GM12874 (cell line): ENCODE measurements around the gene HSD11B1L.

Experiments
- TF ChIP-seq, protein P1 (sequence below): IDR thresholded peaks from 2 replicates; pipeline ENCODE4 v1.5.1; 2011; ENCODE audit warnings: low read depth, mild to moderate bottlenecking, control low read depth, low read length, moderate library complexity; ENCODE audit not compliant: insufficient read depth

HSD11B1L gene

DNA sequence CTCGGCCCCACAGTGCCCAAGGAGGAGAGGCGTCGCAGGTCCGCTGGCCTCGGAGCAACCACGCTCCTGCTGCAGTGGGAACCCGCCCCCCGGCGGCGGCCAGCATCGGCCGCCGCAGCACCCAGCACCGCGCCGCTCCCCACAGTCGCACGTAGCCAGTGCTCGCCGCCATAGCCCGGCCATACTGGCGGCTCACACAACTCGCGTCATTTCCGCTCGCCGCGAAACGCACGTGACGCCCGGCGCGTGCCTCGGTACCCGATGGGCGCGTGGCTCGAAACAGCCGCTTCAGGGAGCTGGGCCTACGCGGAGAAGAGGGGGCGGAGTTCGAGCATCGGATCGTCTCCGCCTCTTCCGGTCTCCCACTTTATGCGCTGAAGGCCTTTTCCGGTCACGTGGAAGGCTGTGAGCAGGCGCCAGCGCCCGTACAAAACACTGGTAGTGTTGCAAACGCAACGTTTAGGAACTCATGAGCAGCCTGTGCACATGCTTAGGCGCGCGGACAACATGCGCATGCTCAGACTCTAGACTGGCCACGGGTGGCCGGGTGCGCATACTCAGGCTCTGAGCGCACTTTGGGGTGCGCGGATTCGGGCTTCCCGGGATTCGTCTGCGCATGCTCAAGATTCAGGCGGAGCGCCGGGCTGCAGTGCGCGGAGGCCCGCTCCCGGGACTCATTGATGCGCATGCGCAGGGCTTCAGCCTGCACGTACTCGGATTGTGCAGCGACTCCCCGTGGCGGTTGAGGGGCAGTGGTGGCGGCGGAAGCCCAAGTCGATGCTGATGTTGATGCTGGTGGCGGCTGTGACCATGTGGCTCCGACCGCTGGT, 39.3 kb downstream of the HSD11B1L start, which contains the start of the genes CATSPERD and LONP1:
Gene CATSPERD, plus strand, starts transcription at position 677 of the 830 bp plus-strand sequence. Its CDS starts 101 bp downstream, at position 778.
Gene LONP1, minus strand, starts transcription at position 186 of the 830 bp plus-strand sequence. Its CDS starts 14 bp downstream, at position 172.
- TF ChIP-seq, protein P1, sequence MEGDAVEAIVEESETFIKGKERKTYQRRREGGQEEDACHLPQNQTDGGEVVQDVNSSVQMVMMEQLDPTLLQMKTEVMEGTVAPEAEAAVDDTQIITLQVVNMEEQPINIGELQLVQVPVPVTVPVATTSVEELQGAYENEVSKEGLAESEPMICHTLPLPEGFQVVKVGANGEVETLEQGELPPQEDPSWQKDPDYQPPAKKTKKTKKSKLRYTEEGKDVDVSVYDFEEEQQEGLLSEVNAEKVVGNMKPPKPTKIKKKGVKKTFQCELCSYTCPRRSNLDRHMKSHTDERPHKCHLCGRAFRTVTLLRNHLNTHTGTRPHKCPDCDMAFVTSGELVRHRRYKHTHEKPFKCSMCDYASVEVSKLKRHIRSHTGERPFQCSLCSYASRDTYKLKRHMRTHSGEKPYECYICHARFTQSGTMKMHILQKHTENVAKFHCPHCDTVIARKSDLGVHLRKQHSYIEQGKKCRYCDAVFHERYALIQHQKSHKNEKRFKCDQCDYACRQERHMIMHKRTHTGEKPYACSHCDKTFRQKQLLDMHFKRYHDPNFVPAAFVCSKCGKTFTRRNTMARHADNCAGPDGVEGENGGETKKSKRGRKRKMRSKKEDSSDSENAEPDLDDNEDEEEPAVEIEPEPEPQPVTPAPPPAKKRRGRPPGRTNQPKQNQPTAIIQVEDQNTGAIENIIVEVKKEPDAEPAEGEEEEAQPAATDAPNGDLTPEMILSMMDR = peak; percentile 99

DNA sequence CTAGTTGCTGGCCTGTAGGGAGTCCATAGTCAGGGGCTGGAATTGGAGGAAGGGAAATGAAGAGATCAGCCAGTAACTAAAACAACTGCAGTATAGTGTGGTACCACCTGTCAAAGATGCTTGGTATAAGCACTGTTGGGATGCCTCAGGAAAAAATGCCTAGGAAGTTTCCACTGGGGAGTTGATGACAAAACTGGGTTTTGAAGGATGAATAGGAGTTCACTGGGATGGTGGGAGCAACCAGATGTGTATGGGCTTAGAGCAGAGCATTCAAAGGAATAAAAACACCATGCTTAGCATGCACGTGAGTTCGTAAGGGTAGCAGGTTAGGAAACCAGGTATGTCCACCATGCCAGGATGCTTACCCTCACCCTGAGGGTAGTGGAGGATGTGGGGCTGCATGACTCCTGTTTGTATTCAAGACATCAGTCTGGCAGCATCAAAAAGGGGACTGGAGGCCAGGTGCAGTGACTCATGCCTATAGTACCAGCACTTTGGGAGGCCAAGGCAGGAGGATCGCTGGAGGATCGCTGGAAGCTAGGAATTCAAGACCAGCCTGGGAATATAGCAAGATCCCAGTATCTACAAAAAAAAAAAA, 46.7 kb downstream of the HSD11B1L start:
- TF ChIP-seq, protein P1 = no peak
